GM12801 (cell line): ENCODE results near the gene MEGF11.

Experiments
- TF ChIP-seq, protein P1 (sequence below): IDR thresholded peaks from one replicate; pipeline ENCODE4 v1.5.1; 2011; ENCODE audit warnings: control low read depth; ENCODE audit not compliant: insufficient read length; ENCODE audit errors: extremely low read depth

The MEGF11 gene

DNA sequence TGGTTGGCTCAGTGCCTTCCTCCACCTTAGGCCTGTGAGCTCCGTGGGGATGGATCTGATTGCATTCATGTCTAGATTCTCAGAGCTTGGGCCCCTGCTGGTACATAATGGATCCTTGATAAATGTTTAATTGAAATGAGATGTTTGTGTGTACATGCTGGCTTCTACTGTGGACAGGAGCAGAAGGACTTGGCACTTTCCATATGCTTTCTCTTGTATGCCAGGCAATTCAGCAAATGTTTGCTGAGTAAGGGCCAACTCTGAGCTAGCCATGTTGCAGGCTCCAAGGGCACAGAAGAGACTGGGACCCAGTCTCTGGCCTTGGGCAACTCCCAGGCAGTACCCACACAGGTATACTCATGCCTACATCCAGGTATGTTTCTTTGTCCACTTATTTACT lies 317.3 kb downstream of the MEGF11 start:
- TF ChIP-seq, protein P1, sequence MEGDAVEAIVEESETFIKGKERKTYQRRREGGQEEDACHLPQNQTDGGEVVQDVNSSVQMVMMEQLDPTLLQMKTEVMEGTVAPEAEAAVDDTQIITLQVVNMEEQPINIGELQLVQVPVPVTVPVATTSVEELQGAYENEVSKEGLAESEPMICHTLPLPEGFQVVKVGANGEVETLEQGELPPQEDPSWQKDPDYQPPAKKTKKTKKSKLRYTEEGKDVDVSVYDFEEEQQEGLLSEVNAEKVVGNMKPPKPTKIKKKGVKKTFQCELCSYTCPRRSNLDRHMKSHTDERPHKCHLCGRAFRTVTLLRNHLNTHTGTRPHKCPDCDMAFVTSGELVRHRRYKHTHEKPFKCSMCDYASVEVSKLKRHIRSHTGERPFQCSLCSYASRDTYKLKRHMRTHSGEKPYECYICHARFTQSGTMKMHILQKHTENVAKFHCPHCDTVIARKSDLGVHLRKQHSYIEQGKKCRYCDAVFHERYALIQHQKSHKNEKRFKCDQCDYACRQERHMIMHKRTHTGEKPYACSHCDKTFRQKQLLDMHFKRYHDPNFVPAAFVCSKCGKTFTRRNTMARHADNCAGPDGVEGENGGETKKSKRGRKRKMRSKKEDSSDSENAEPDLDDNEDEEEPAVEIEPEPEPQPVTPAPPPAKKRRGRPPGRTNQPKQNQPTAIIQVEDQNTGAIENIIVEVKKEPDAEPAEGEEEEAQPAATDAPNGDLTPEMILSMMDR: no peak

DNA sequence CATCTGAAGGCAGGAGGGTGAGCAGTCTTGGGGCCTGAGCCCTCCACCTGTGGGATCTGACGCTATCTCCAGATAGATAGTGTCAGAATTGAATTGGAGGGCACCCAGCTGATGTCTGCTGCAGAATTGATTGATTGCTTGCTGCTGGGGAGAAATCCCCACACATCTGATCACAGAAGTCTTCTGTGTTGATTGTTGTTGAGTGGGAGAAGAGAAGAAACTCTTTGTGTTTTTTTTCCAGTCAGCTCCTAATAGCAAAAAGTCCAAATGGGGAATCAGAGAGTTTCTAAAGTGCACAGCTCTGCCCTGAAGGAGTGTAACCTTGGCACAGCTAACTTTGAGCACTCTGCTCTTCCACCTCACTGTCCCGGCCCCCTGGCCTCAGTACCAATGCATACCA lies 318.2 kb downstream of the MEGF11 start:
- TF ChIP-seq, protein P1: no peak

DNA sequence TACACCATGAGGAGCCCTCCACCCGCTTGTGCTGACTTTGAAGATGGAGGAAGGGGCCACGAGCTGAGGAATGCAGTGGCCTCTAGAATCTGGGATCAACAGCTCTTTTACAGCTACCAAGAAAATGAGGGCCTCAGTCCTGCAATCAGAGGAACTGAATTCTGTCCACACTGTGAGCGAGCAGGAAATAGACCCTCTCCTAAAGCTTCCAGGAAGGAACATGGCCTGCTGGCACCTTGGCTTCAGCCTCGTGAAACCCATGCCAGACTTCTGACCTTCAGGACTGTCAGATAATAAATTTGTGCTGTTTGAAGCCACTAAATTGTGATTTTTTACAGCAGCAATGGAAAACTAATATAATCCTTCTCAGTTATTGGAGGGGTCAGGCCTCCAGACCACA lies 322.3 kb downstream of the MEGF11 start:
- TF ChIP-seq, protein P1: no peak

DNA sequence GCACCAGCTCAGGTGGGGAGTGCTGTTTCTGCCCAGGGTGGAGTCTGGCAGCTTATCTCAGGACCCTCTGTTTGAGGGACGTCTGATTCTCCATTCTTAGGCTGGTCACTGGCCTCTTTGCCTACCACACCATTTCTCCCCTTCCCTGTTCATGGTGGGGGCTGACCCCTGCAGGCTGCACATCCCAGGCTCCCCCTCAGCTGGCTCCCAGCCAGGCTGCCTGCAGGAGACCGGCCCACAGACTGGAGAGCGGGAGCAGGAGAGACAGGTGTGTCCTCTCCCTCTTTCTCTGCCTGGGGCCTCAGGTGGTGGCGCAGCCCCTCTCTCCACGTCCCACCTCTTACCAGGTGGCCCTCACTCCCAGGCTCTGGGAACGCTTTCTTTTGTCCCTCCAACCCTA lies 323.4 kb downstream of the MEGF11 start:
- TF ChIP-seq, protein P1: no peak

GRCh38 chr15:65929573-65929972 lies 324.0 kb downstream of the MEGF11 start:
- TF ChIP-seq, protein P1: no peak

GRCh38 chr15:65927545-65927944 lies 326.0 kb downstream of the MEGF11 start:
- TF ChIP-seq, protein P1: no peak

GRCh38 chr15:65926899-65927298 lies 326.7 kb downstream of the MEGF11 start:
- TF ChIP-seq, protein P1: no peak

DNA sequence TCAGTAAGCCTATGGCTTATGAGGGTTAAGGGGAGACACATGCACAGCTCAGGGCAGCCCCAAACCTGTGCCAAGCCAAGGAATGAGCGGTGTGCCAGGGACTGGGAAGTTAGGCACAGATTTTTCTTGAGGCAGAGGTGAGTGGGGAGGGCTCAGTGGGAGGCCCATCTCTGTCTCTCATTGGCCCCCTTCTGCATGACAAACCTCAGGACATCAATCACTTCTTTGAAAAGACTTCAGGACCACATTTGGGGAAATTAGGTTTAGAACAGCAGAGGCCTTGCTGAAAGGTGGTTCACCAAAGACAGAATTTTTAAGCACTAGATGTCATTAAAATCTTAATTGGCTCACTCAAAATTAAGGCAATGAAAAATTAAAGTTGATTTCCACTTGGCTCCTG lies 327.1 kb downstream of the MEGF11 start:
- TF ChIP-seq, protein P1: no peak
